Activated CD8-positive, alpha-beta memory T cell treated with anti-CD3 and anti-CD28 coated beads for 36 hours (primary cell): Measurements from ENCODE around the gene AVPR1A. TPM values are rescaled to one million over a fixed set of nuclear protein-coding genes. Genes with fewer than 3 reads are reported as not detected.
"Not testable (repeated sequence)": the region's sequence is repeated elsewhere in the genome, so short reads cannot be mapped to it uniquely, and the experiment has no call there.

Experiments
- CTCF ChIA-PET: fragments of 350-600 bp; sonication (Branson Sonifier 250); formaldehyde crosslinking; loops from one replicate; lab custom pipeline; 2021; ENCODE audit warnings: antibody characterized with exemption; lab: Charles Lee
- POLR2A ChIA-PET: fragments of 350-600 bp; sonication (Branson Sonifier 250); formaldehyde crosslinking; loops from one replicate; lab custom pipeline; 2021; ENCODE audit warnings: antibody characterized with exemption; lab: Charles Lee
- total RNA-seq, 2 experiments: library from RNA; stranded (reverse); gene quantifications; one replicate each; pipeline ENCODE4 v1.2.3, GENCODE V29; 2021

The AVPR1A gene
- total RNA-seq, result not detected

- ChIA-PET POLR2A (interaction anchor here (0.6 kb wide), 1 partner anchor 180 kb away, joined by 3 read pairs; no protein-coding TSS in a partner anchor), CTCF (no interaction called here)
These were observed at the start of gene AVPR1A for GRCh38 chr12:63150713-63151622. AVPR1A (minus strand) TSS chr12:63151201; CDS start chr12:63150836, 365 bp downstream.

GRCh38 chr12:63196168-63196567 is 45.2 kb upstream of the AVPR1A start:
- ChIA-PET CTCF (no interaction called here), POLR2A (no interaction called here)

GRCh38 chr12:63179224-63179623 is 28.2 kb upstream of the AVPR1A start:
- ChIA-PET CTCF (no interaction called here), POLR2A (no interaction called here)

GRCh38 chr12:63170321-63170720 is 19.3 kb upstream of the AVPR1A start:
- ChIA-PET POLR2A (no interaction called here), CTCF (no interaction called here)

- CTCF ChIA-PET, POLR2A ChIA-PET: not testable (repeated sequence)
These were observed 16.7 kb upstream of the AVPR1A start for GRCh38 chr12:63167741-63168140.

- ChIA-PET POLR2A (no interaction called here), CTCF (no interaction called here)
These were observed 13.9 kb upstream of the AVPR1A start for GRCh38 chr12:63164911-63165310.

GRCh38 chr12:63163541-63163940 is 12.5 kb upstream of the AVPR1A start:
- ChIA-PET POLR2A (no interaction called here), CTCF (no interaction called here)

- POLR2A ChIA-PET, result no interaction called here
- CTCF ChIA-PET, result no interaction called here
These were observed 4.4 kb upstream of the AVPR1A start for GRCh38 chr12:63155375-63155774.

- ChIA-PET POLR2A (no interaction called here), CTCF (no interaction called here)
These were observed 3.6 kb upstream of the AVPR1A start for GRCh38 chr12:63154560-63154959.

GRCh38 chr12:63152321-63152700 is 1.3 kb upstream of the AVPR1A start:
- ChIA-PET POLR2A (no interaction called here), CTCF (no interaction called here)

- CTCF ChIA-PET, result no interaction called here
- POLR2A ChIA-PET, result interaction anchor here (0.6 kb wide), 1 partner anchor 181 kb away, joined by 3 read pairs; no protein-coding TSS in a partner anchor
These were observed 771 bp upstream of the AVPR1A start for GRCh38 chr12:63151623-63152320.

GRCh38 chr12:63149909-63150712 is 890 bp downstream of the AVPR1A start:
- ChIA-PET CTCF (no interaction called here), POLR2A (no interaction called here)

- ChIA-PET CTCF (no interaction called here), POLR2A (no interaction called here)
These were observed 6.4 kb downstream of the AVPR1A start for GRCh38 chr12:63144556-63144955.

GRCh38 chr12:63138488-63138887 is 12.5 kb downstream of the AVPR1A start:
- ChIA-PET POLR2A (no interaction called here), CTCF (no interaction called here)

- CTCF ChIA-PET, result no interaction called here
- POLR2A ChIA-PET, result no interaction called here
These were observed 17.0 kb downstream of the AVPR1A start for GRCh38 chr12:63133981-63134380.

GRCh38 chr12:63132201-63132600 is 18.8 kb downstream of the AVPR1A start:
- POLR2A ChIA-PET, result no interaction called here
- CTCF ChIA-PET, result no interaction called here

GRCh38 chr12:63129927-63130326 is 21.1 kb downstream of the AVPR1A start:
- ChIA-PET CTCF (no interaction called here), POLR2A (no interaction called here)

GRCh38 chr12:63124778-63125177 is 26.2 kb downstream of the AVPR1A start:
- POLR2A ChIA-PET, result no interaction called here
- CTCF ChIA-PET, result no interaction called here

GRCh38 chr12:63103494-63104131 is 47.4 kb downstream of the AVPR1A start:
- POLR2A ChIA-PET, result no interaction called here
- CTCF ChIA-PET, result no interaction called here
